Measurements from ENCODE around the gene SMPD3.
A peak's percentile ranks its signal among the peaks of the same experiment; 100 is the strongest.

Gene SMPD3

GRCh38 chr16:68382296-68382718, 66.0 kb downstream of the SMPD3 start:
- peak; percentile 27; the same call in 1 of the 2 replicates for TF ChIP-seq CTCF (IDR thresholded peaks at IDR 0.05)
- TF ChIP-seq ZFX (IDR thresholded peaks at IDR 0.05; ENCODE audit: borderline replicate concordance): no peak

GRCh38 chr16:68381363-68381724, 67.0 kb downstream of the SMPD3 start:
- H3K27ac ChIP-seq: peak overlapping the region; percentile 65
- no peak for TF ChIP-seq ZFX (IDR thresholded peaks at IDR 0.05; ENCODE audit: borderline replicate concordance)

More at GRCh38 chr16:68382296-68382718, 66.0 kb downstream of the SMPD3 start:
- H3K27ac ChIP-seq: peak overlapping the region; percentile 65

GRCh38 chr16:68380676-68381362, 67.5 kb downstream of the SMPD3 start:
- H3K27ac ChIP-seq: peak overlapping the region; percentile 65
- TF ChIP-seq CTCF (IDR thresholded peaks at IDR 0.05) (no peak), ZFX (IDR thresholded peaks at IDR 0.05; ENCODE audit: borderline replicate concordance) (no peak)

- TF ChIP-seq ZFX (IDR thresholded peaks at IDR 0.05; ENCODE audit: borderline replicate concordance) (no peak), CTCF (IDR thresholded peaks at IDR 0.05) (no peak)
- no peak overlapping the region for H3K27ac ChIP-seq
Measured at GRCh38 chr16:68380348-68380670, 68.0 kb downstream of the SMPD3 start.

- H3K27ac ChIP-seq: no peak overlapping the region
- TF ChIP-seq CTCF (IDR thresholded peaks at IDR 0.05): no peak
- TF ChIP-seq ZFX (IDR thresholded peaks at IDR 0.05; ENCODE audit: borderline replicate concordance): no peak
Measured at GRCh38 chr16:68379472-68380347, 68.6 kb downstream of the SMPD3 start.

GRCh38 chr16:68378436-68379415, 69.6 kb downstream of the SMPD3 start:
- H3K27ac ChIP-seq: no peak overlapping the region
- no peak for TF ChIP-seq ZFX (IDR thresholded peaks at IDR 0.05; ENCODE audit: borderline replicate concordance)
- no peak for TF ChIP-seq CTCF (IDR thresholded peaks at IDR 0.05)

Data from 22Rv1 (cell line).